Medulla oblongata (tissue), 1 donor: ENCODE measurements around the gene ATXN7L3.
A peak's percentile ranks its signal among the peaks of the same experiment; 100 is the strongest.

ENCODE experiments used
- DNase-seq: peaks from one replicate; pipeline ENCODE4 v3.0.0-alpha.2; 2015; ENCODE audit errors: extremely low spot score

The ATXN7L3 gene

GRCh38 chr17:44218344-44219107 lies 18.8 kb upstream of the ATXN7L3 start:
- peak; percentile 95 for DNase-seq

- DNase-seq = no peak
Observed at GRCh38 chr17:44217738-44218343, 18.2 kb upstream of the ATXN7L3 start.

- DNase-seq = no peak
Observed at GRCh38 chr17:44216694-44217093, 17.0 kb upstream of the ATXN7L3 start.

GRCh38 chr17:44216173-44216572 lies 16.5 kb upstream of the ATXN7L3 start:
- DNase-seq = no peak

GRCh38 chr17:44214896-44215295 lies 15.2 kb upstream of the ATXN7L3 start:
- no peak for DNase-seq

GRCh38 chr17:44214230-44214494 lies 14.5 kb upstream of the ATXN7L3 start:
- no peak for DNase-seq

GRCh38 chr17:44213403-44214229 lies 13.9 kb upstream of the ATXN7L3 start:
- no peak for DNase-seq

- DNase-seq = no peak
Observed at GRCh38 chr17:44212507-44213402, 13.1 kb upstream of the ATXN7L3 start.

- no peak for DNase-seq
Observed at GRCh38 chr17:44211281-44212265, 11.9 kb upstream of the ATXN7L3 start.

GRCh38 chr17:44210342-44211192 lies 10.9 kb upstream of the ATXN7L3 start:
- DNase-seq = peak; percentile 94

- DNase-seq = no peak
Observed at GRCh38 chr17:44209786-44210341, 10.2 kb upstream of the ATXN7L3 start.

GRCh38 chr17:44207743-44208142 lies 8.1 kb upstream of the ATXN7L3 start:
- no peak for DNase-seq

- no peak for DNase-seq
Observed at GRCh38 chr17:44207319-44207718, 7.6 kb upstream of the ATXN7L3 start.

- no peak for DNase-seq
Observed at GRCh38 chr17:44206825-44207155, 7.1 kb upstream of the ATXN7L3 start.

- DNase-seq = peak; percentile 43
Observed at GRCh38 chr17:44205962-44206824, 6.5 kb upstream of the ATXN7L3 start.

GRCh38 chr17:44204441-44204882 lies 4.8 kb upstream of the ATXN7L3 start:
- no peak for DNase-seq

- no peak for DNase-seq
Observed at GRCh38 chr17:44203731-44204440, 4.2 kb upstream of the ATXN7L3 start.

GRCh38 chr17:44202756-44203155 lies 3.1 kb upstream of the ATXN7L3 start:
- DNase-seq = no peak
